Lower leg skin (tissue), 3 donors: ENCODE data around the gene GM2A.

Source experiments
- CTCF ChIP-seq, 3 donors: fragments of 450-650 bp; IDR thresholded peaks; one replicate each; pipeline ENCODE4 v1.5.1; 2016; ENCODE audit warnings: antibody characterized with exemption in 3 of 3, mild to moderate bottlenecking in 3 of 3, moderate library complexity in 2 of 3
- POLR2A ChIP-seq, 2 donors: fragments of 450-650 bp; IDR thresholded peaks; one replicate each; pipeline ENCODE4 v1.6.1; 2016 to 2017; ENCODE audit warnings: antibody characterized with exemption in 2 of 2, mild to moderate bottlenecking in 1 of 2, moderate library complexity in 1 of 2

DNA sequence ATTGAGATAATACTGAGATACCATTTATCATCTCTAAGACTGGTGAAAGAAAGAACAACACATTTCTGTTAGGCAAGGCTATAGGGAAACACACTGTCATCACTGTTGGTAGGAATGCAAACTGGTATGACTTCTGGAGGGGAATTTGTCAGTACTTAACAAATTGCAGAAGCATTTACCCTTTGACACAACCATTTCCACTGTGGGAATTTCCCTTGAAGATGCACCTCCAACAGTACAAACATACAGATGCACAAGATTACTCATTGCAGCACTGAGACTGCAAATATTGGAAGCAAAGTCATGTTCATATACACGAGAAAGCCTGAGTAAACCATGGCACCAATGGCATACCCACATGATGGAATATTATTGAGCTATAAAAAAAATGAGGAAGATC, 17.6 kb downstream of the GM2A start:
- no peak for TF ChIP-seq CTCF (IDR thresholded peaks at IDR 0.05)
- no peak for TF ChIP-seq POLR2A (IDR thresholded peaks at IDR 0.05)
